ENCODE data around the gene OGA.

OGA gene

DNA sequence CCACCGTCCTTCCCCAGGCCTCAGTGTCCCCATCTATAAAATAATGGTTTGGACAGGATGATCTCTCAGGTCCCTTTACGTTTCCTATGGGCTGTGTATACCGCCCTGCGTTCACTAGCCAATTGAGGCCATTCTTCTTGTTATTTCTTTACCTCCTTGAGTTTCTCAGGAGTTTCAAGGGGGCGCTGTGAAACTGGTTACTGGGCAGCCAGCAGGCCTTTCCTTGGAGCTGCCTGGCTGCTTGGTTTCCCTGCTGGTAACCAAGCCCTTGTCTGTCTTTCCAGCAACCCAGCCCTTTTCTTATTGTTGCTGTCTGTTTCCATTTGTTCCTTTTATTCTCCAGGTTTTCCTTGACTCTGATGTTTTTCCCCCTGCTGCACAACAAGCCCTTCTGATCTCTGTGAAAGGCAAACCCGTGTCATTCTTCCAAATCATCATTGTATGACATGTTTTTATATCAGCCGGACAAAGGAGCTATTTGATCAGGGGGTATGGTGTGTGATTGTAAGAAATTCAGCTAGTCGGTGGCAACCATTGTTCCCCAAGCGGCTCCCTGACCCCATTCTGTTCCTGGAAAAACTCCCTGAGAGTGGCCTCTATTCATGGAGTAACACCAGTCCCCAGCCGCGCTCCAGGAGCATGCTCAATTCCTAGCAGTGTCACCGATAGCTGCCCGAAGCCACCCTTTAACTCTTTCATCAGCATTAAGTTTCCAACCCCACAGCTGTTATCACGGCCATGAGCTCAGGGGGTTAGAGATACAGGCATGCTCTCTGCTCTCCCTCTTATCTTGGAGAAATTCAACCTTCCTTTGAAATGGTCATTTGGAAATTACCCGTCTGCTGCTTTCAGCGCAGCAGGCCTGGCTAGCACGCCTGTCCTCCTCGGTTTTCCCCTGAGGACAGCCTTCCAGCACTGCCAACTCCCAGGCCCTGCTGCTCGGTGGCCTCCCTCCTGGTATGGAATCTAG, 68.9 kb downstream of the OGA start:
- DNase-seq, result no peak

DNA sequence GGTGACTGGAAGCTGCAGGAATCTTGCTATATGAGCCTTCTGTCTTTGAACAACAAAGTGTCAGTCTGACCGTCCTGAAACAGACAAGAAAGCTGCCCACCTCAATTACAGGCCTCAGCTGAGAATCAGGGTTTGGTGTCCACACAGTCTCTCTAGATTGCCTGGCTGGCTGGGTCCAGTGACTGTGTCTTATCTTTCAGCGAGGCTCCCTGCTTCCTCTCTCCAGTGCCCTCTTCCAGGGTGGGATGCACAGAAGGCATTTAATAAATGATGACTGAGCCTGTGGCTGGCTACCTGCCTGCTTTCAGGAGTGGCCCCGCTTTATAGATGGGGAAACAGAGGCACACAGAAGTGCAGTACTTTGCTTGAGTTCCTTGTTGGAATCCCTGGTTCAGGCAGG, 69.7 kb downstream of the OGA start:
- no peak for DNase-seq

DNA sequence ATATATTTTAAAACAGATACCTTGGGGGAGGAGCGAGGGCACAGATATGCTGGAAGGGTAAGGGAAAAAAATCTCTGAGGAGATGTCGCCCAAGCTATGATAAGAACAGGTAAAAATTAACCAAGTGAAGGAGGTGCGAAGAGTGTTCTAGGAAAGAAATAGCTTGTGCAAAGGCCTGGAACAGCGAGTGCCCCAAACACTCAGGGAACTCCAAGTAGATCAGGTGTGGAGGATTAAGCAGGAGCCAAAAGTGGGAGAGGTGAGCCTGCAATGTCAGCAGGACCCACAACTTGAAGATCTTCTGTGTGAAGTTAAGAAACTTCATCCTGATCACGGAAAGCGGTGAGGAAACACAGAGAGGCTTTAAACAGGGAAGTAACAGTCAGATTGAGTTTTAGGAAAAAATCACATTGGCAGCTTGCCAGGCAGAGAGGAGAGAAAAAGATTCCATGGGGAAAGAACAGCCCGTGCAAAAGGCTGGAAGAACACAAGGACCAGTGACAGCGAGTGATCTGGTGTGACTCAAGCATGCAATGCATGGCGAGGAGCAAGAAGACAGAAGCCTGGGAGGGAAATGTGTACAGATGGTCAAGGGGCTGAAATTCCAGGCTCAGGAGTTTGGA, 73.1 kb downstream of the OGA start:
- DNase-seq, result no peak

DNA sequence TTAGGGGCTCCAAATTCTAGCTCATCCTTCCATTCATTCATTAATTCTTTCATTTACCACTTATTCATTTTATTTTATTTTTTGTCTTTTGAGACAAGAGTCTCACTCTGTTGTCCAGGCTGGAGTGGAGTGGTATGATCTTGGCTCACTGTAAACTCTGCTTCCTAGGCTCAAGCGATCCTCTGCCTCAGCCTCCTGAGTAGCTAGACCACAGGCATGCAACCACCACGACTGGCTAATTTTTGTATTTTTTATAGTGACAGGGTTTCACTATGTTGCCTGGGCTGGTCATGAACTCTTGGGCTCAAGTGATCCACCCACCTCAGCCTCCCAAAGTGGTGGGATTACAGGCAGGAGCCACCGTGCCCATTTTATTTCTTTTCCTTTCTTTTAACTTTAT, 74.0 kb downstream of the OGA start:
- DNase-seq, result no peak

DNA sequence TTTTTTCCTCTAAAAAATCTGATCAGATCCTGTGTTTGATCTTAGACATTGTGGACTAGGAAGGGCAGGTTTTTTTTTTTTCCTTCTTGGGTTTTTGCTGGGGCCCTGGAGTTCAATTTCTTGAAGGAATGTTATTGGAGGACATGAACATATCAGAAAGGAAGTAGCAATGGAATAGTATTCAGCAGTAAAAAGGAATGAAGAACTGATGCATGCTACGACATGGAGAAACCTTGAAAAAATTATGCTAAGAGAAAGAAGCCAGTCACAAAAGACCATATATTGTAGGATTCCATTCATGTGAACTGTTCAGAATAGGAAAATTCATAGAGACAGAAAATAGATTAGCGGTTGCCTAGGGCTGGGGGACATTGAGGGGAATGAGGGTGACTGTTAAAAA, 76.3 kb downstream of the OGA start:
- no peak for DNase-seq

DNA sequence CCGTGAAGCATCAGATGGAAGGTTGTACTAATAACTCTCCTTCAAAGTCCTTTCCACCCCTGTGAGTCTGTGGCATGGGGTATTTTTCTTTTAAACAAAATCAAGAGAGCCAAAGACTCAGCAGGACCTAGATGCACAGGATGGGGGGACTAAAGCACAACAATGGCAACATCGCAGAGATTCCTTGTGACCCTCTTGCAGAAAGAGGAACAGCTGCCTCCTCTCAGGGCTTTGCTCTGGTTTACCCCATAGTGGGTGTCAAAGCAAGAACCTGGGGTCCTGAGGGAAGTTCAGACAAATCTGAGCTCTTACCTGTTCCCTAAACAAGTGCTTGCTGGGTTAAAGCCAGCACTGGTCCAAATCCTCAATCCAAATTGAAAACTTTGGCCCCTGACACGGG, 81.6 kb downstream of the OGA start:
- no peak for DNase-seq
